T-cell (primary cell): Measurements from ENCODE around the gene VAMP8. TPM values are rescaled to one million over a fixed set of nuclear protein-coding genes. Genes with fewer than 3 reads are reported as not detected.
"Not testable (repeated sequence)": the region's sequence is repeated elsewhere in the genome, so short reads cannot be mapped to it uniquely, and the experiment has no call there.

Experiments used
- ATAC-seq, 4 experiments: fragments of 200-7000 bp in 3 of 4; fragments of 150-1000 bp in 1 of 4; cut with Tn5 transposase; replicated peaks in 1 of 4; 1 replicate in 3 of 4; 2 replicates in 1 of 4; pipeline ENCODE4 v1.10.0; 2021; ENCODE audit warnings: moderate library complexity in 3 of 4, mild to moderate bottlenecking in 2 of 4, moderate number of reproducible peaks in 1 of 4
- CTCF ChIA-PET, 2 donors: fragments of 300-600 bp; sonication (Branson Sonifier 250); formaldehyde crosslinking; loops; one replicate each; lab custom pipeline; 2022; ENCODE audit warnings: antibody characterized with exemption in 2 of 2; lab: Charles Lee
- POLR2A ChIA-PET, 2 donors: fragments of 300-600 bp; sonication (Branson Sonifier 250); formaldehyde crosslinking; loops; one replicate each; lab custom pipeline; 2022; ENCODE audit warnings: antibody characterized with exemption in 2 of 2; lab: Charles Lee
- DNase-seq, 35 experiments: peaks; one replicate each; pipeline versions ENCODE4 v3.0.0 to v3.0.0-alpha.2; 2013 to 2023
- H3K27ac ChIP-seq: one replicate; pipeline ENCODE4 v1.5.1; 2013; ENCODE audit warnings: low read length
- H3K27me3 ChIP-seq, 2 experiments: replicated peaks in 1 of 2; 1 replicate in 1 of 2; 2 replicates in 1 of 2; pipeline versions ENCODE4 v1.6.1 to v1.7.0; 2013; ENCODE audit warnings: low read length in 1 of 2, mixed read lengths in 1 of 2; ENCODE audit not compliant: control insufficient read depth in 2 of 2, insufficient read depth in 2 of 2; ENCODE audit errors: extremely low read depth in 1 of 2
- H3K36me3 ChIP-seq, 2 donors: 1 replicate in 1 of 2; 2 replicates in 1 of 2; pipeline versions ENCODE4 v1.6.1 to v1.7.0; 2013; ENCODE audit warnings: low read length in 1 of 2; ENCODE audit not compliant: control insufficient read depth in 2 of 2, insufficient read depth in 1 of 2; ENCODE audit errors: extremely low read depth in 1 of 2
- H3K4me1 ChIP-seq, 2 experiments: 1 replicate in 1 of 2; 2 replicates in 1 of 2; pipeline versions ENCODE4 v1.6.1 to v1.7.0; 2013; ENCODE audit warnings: low read length in 2 of 2, mixed read lengths in 1 of 2; ENCODE audit not compliant: insufficient read depth in 2 of 2, control insufficient read depth in 1 of 2; ENCODE audit errors: extremely low read depth in 1 of 2
- H3K4me3 ChIP-seq, 2 donors: 1 replicate in 1 of 2; 2 replicates in 1 of 2; pipeline versions ENCODE4 v1.5.1 to v1.7.0; 2013; ENCODE audit warnings: mild to moderate bottlenecking in 2 of 2, low read length in 1 of 2, moderate library complexity in 1 of 2; ENCODE audit not compliant: control insufficient read depth in 1 of 2; ENCODE audit errors: extremely low read depth in 1 of 2
- H3K9me3 ChIP-seq: 2 replicates; pipeline ENCODE4 v1.7.0; 2013
- H3K27ac Mint-ChIP-seq, 2 donors: one replicate each; pipeline ENCODE4 v1.8.0; 2020 to 2021; ENCODE audit warnings: mild to moderate bottlenecking in 2 of 2, mixed read lengths in 2 of 2
- H3K27me3 Mint-ChIP-seq, 2 donors: one replicate each; pipeline ENCODE4 v1.8.0; 2021 to 2022; ENCODE audit warnings: mixed read lengths in 2 of 2
- H3K36me3 Mint-ChIP-seq: one replicate; pipeline ENCODE4 v1.8.0; 2021; ENCODE audit warnings: mixed read lengths
- H3K4me1 Mint-ChIP-seq, 3 donors: one replicate each; pipeline ENCODE4 v1.8.0; 2020 to 2022; ENCODE audit warnings: mixed read lengths in 3 of 3, mild to moderate bottlenecking in 1 of 3
- H3K4me3 Mint-ChIP-seq, 3 donors: one replicate each; pipeline ENCODE4 v1.8.0; 2020 to 2022; ENCODE audit warnings: mild to moderate bottlenecking in 3 of 3, mixed read lengths in 3 of 3, moderate library complexity in 3 of 3
- H3K9me3 Mint-ChIP-seq, 3 donors: one replicate each; pipeline ENCODE4 v1.8.0; 2020 to 2022; ENCODE audit warnings: mixed read lengths in 3 of 3
- WGBS: methylation state at CpG from one replicate; pipeline ENCODE4 v1.1.5; 2013; ENCODE audit warnings: missing lambda C conversion rate; ENCODE audit not compliant: insufficient coverage; 5-methylcytosine and 5-hydroxymethylcytosine counted together
- total RNA-seq, 35 experiments: library from RNA in 6 of 35; stranded (reverse) in 6 of 35; fragments of 120-200 nt in 1 of 35; gene quantifications; one replicate each; pipeline versions ENCODE4 v1.2.1 to v1.2.4 and lab custom pipeline; 2013 to 2026

Gene VAMP8
- total RNA-seq, 5 donors from 2014 or later (not counting 1 experiment from before 2014, with no cell fraction given), result 76.2 to 102 (median 84.5) TPM

DNA sequence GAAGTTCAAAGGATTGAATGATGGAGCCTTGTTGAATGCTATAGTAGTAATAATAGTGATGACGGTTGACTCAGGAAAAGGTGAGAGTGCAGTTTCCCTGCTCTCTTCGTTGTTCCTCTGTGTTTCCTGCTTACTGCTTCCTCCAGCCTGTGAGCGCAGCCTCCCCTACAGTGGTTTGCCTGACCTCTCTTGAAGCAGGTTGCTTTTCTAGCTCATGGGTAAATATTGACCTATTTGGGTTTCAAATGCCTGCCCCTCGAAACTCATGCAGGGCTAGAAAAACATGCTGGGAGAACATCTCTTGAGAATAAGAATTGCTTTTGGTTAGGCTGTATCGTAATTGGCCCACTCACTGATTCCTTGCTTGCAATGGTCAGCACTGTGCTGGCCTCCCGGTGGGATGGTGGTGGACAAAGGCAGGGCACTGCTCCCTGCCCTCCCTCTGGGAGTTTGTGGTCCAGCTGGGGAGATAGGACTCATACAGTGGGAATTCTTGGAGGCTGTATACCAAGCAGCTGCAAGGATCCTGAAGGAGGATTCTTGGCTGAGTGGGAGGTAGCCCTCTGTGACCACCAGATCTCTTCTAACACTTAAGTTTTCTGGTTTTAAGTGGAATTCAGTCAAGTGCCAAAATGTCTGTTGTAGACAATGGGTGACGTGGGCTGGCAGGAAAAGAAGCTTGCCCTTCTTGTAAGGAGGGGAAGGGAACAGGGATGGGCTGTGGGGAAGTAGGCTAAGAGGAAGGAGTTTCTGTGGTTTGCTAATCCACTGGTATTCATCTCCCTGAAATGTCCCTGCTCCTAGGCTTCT lies 12.8 kb downstream of the VAMP8 start:
- H3K9me3 ChIP-seq, result no peaks in the 10 kb centered on the region
- no peaks in the 10 kb centered on the region for H3K9me3 Mint-ChIP-seq
- DNase-seq, result no peak
- ChIA-PET POLR2A (no interaction called here), CTCF (interaction anchor here in 1 of 2 donors (0.6 kb wide), 1 partner anchor 32 kb away, joined by 3 read pairs; no protein-coding TSS in a partner anchor)
- peak overlapping the region; percentile 38 to 76 for H3K27ac Mint-ChIP-seq
- H3K4me1 Mint-ChIP-seq, result peaks cover 45 to 52% (median 52%) of the 10 kb centered on the region in 3 donors
- no peaks in the 10 kb centered on the region for H3K27me3 Mint-ChIP-seq
- no peak overlapping the region for H3K4me3 ChIP-seq
- 87% methylated on average over 5 of the region's 7 CpGs for WGBS
- H3K36me3 ChIP-seq, result no peaks in the 10 kb centered on the region
- no peaks in the 10 kb centered on the region for H3K27me3 ChIP-seq
- ATAC-seq, result no peak
- H3K4me3 Mint-ChIP-seq, result no peak overlapping the region
- no peak overlapping the region for H3K27ac ChIP-seq
- H3K4me1 ChIP-seq, result peaks cover 16 to 27% of the 10 kb centered on the region in 2 experiments
- no peaks in the 10 kb centered on the region for H3K36me3 Mint-ChIP-seq

DNA sequence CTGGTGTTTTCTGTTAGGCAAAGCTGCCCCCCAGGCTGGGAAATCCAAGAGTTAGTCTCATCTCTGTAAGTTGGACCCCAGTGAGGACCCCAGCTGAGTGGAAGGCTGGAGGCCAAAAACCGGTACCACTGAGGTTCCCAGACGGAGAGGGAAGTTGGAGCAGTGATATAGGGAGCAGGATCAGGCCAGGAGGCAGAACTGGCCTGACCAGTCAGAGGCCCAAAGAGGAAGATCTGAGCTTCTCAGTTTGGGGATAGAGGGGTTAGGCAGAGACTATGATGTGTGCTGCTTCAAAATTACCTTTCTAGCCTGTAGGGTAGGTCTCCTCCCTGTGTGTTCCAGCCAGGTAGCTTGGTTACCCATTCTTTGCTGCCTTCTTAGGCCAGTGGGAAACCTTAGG lies 13.6 kb downstream of the VAMP8 start:
- no peak overlapping the region for H3K4me3 ChIP-seq
- no peak overlapping the region for H3K27ac ChIP-seq
- H3K36me3 Mint-ChIP-seq, result peaks cover 3% of the 10 kb centered on the region
- 84% methylated on average over 2 of the region's 2 CpGs for WGBS
- ChIA-PET POLR2A (interaction anchor here in 1 of 2 donors (0.5 kb wide), 1 partner anchor 25 kb away, joined by 4 read pairs; no protein-coding TSS in a partner anchor), CTCF (interaction anchor here in 1 of 2 donors (0.6 kb wide), 1 partner anchor 32 kb away, joined by 3 read pairs; no protein-coding TSS in a partner anchor)
- peaks cover 9 to 21% of the 10 kb centered on the region in 2 experiments for H3K4me1 ChIP-seq
- peak overlapping the region in 1 of 2 donors; percentile 22 for H3K27ac Mint-ChIP-seq
- H3K27me3 ChIP-seq, result no peaks in the 10 kb centered on the region
- H3K9me3 ChIP-seq, result no peaks in the 10 kb centered on the region
- H3K27me3 Mint-ChIP-seq, result no peaks in the 10 kb centered on the region
- H3K4me3 Mint-ChIP-seq, result no peak overlapping the region
- H3K9me3 Mint-ChIP-seq, result no peaks in the 10 kb centered on the region
- DNase-seq (no peak), ATAC-seq (no peak)
- no peaks in the 10 kb centered on the region for H3K36me3 ChIP-seq
- peaks cover 42 to 52% (median 50%) of the 10 kb centered on the region in 3 donors for H3K4me1 Mint-ChIP-seq

- Histone ChIP-seq H3K27me3 (no peaks in the 10 kb centered on the region), H3K4me1 (peaks cover 15 to 25% of the 10 kb centered on the region in 2 experiments), H3K27ac (no peak overlapping the region), H3K4me3 (no peak overlapping the region), H3K9me3 (no peaks in the 10 kb centered on the region), H3K36me3 (no peaks in the 10 kb centered on the region)
- Mint-ChIP-seq H3K27me3 (no peaks in the 10 kb centered on the region), H3K9me3 (no peaks in the 10 kb centered on the region), H3K4me1 (peaks cover 43 to 56% (median 52%) of the 10 kb centered on the region in 3 donors), H3K36me3 (peaks cover 3% of the 10 kb centered on the region), H3K27ac (peak overlapping the region in 1 of 2 donors; percentile 12), H3K4me3 (no peak overlapping the region)
- ChIA-PET CTCF (no interaction called here), POLR2A (interaction anchor here in 1 of 2 donors (0.5 kb wide), 1 partner anchor 26 kb away, joined by 4 read pairs; no protein-coding TSS in a partner anchor)
- no peak for DNase-seq
- WGBS, result 93% methylated on average over 10 of the region's 12 CpGs
- ATAC-seq, result no peak
Observed at GRCh38 chr2:85591563-85591962, 14.2 kb downstream of the VAMP8 start.

- H3K36me3 Mint-ChIP-seq, H3K4me3 ChIP-seq, H3K9me3 ChIP-seq, POLR2A ChIA-PET, H3K36me3 ChIP-seq, H3K27ac ChIP-seq, H3K27me3 ChIP-seq, DNase-seq, H3K27me3 Mint-ChIP-seq, ATAC-seq, H3K9me3 Mint-ChIP-seq: not testable (repeated sequence)
- Mint-ChIP-seq H3K4me3 (peak overlapping the region in 1 of 3 donors; percentile 27), H3K4me1 (peaks cover 48 to 61% (median 55%) of the 10 kb centered on the region in 3 donors), H3K27ac (peak overlapping the region in 1 of 2 donors; percentile 11)
- 95% methylated on average over 6 of the region's 9 CpGs for WGBS
- peaks cover 15 to 33% of the 10 kb centered on the region in 2 experiments for H3K4me1 ChIP-seq
- CTCF ChIA-PET, result interaction anchor here in 1 of 2 donors (0.6 kb wide), 2 partner anchors 12 to 41 kb away, joined by 3 to 4 read pairs; no protein-coding TSS in a partner anchor
Observed at GRCh38 chr2:85592299-85592698, 14.9 kb downstream of the VAMP8 start.

DNA sequence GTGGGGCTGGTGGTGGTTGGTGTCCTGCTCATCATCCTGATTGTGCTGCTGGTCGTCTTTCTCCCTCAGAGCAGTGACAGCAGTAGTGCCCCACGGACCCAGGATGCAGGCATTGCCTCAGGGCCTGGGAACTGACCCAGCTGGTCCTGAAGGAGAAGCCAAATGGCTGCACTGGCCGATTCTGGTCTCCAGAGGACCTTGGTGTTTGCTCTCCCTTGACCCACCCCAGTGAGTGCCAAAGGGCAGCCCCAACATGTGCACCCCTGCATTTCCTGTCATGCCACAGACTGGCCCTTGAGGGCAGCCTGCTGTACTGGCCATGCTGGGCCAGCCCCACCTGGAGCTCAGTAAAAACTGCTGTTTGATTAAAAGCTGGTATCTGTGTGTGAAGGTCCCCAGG lies 15.6 kb downstream of the VAMP8 start:
- 83% methylated on average over 3 of the region's 3 CpGs for WGBS
- H3K36me3 ChIP-seq, result peaks cover 5 to 10% of the 10 kb centered on the region in 2 donors
- POLR2A ChIA-PET, result interaction anchor here in 1 of 2 donors (0.7 kb wide), 1 partner anchor 38 kb away, joined by 4 read pairs; no protein-coding TSS in a partner anchor
- H3K9me3 ChIP-seq, result no peaks in the 10 kb centered on the region
- no peak overlapping the region for H3K27ac Mint-ChIP-seq
- no peak overlapping the region for H3K4me3 ChIP-seq
- ATAC-seq (no peak), DNase-seq (no peak)
- no peaks in the 10 kb centered on the region for H3K27me3 ChIP-seq
- peaks cover 48 to 54% (median 52%) of the 10 kb centered on the region in 3 donors for H3K4me1 Mint-ChIP-seq
- CTCF ChIA-PET, result no interaction called here
- H3K27ac ChIP-seq, result no peak overlapping the region
- peaks cover 12 to 32% of the 10 kb centered on the region in 2 experiments for H3K4me1 ChIP-seq
- peaks cover 3% of the 10 kb centered on the region for H3K36me3 Mint-ChIP-seq
- peak overlapping the region in 1 of 3 donors; percentile 99 for H3K4me3 Mint-ChIP-seq
- H3K27me3 Mint-ChIP-seq, result no peaks in the 10 kb centered on the region
- no peaks in the 10 kb centered on the region for H3K9me3 Mint-ChIP-seq

DNA sequence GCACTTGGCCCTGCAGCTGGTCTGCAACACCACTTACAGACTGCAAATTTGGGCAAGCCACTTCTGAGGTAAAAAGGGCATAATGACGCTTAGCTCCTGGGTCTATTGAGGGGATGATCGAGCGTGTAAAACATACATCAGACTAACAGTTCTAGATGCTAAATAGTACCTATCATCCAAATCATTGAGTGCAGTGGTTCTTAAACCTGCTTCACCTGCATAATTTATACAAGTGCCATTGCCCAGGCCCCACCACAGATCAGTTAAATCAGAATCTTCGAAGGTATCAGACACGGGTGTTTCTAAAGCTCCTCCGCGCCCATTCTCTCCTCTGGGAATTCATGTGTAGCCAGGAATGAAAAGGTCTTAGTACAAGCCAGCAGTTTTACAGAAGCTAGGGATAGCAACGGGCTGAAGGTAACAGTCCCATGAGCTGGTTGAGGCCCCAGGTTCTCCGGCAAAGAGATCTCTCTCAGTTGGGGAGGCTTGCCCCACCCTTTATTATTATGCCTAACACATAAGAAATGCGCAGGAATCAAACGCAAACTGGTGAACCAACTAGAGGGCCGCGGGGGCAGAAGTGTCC lies 17.4 kb downstream of the VAMP8 start:
- Histone ChIP-seq H3K27ac (peak overlapping the region; percentile 75), H3K27me3 (no peaks in the 10 kb centered on the region), H3K36me3 (peaks cover 5 to 18% of the 10 kb centered on the region in 2 donors), H3K4me1 (peaks cover 12 to 33% of the 10 kb centered on the region in 2 experiments), H3K9me3 (no peaks in the 10 kb centered on the region), H3K4me3 (peak overlapping the region; percentile 92 to 95)
- Mint-ChIP-seq H3K27me3 (no peaks in the 10 kb centered on the region), H3K27ac (peak overlapping the region; percentile 98 to 99), H3K36me3 (peaks cover 3% of the 10 kb centered on the region), H3K4me1 (peaks cover 43 to 45% (median 44%) of the 10 kb centered on the region in 3 donors), H3K4me3 (peak overlapping the region; percentile 99), H3K9me3 (no peaks in the 10 kb centered on the region)
- ChIA-PET CTCF (interaction anchor here in 1 of 2 donors (0.7 to 1.6 kb wide), 3 partner anchors 43 to 240 kb away, joined by 3 to 5 read pairs (median 5); partner anchors contain the start of gene ELMOD3), POLR2A (interaction anchor here (0.5 to 2.2 kb wide), 8 partner anchors 9 to 55 kb away, joined by 3 to 15 read pairs (median 4); partner anchors contain the start of genes C2orf68 (in 1 of the 2) and VAMP8 (in 1 of the 2))
- WGBS, result 10% methylated on average over 7 of the region's 13 CpGs
- DNase-seq, result peak in 1 of 35 experiments; percentile 23
- peak in 3 of 4 experiments; percentile 4 to 6 (median 5) for ATAC-seq
